ENCODE results near the gene GCN1. TPM values are rescaled to one million over a fixed set of nuclear protein-coding genes. Genes with fewer than 3 reads are reported as not detected.

The GCN1 gene
- polyA plus RNA-seq, 1 donor (not counting 4 experiments of a cell fraction or from before 2014, with no cell fraction given), result 34.1 TPM

- Histone ChIP-seq H3K9ac (ENCODE audit: control insufficient read depth, extremely low read depth, insufficient read depth, low read length) (no peak overlapping the region), H4K20me1 (ENCODE audit: control insufficient read depth, extremely low read depth, insufficient read depth, low read length) (peaks cover 33% of the 10 kb centered on the region), H2AFZ (ENCODE audit: control insufficient read depth, low read length) (no peak overlapping the region), H3K36me3 (ENCODE audit: control insufficient read depth in 2 of 2, extremely low read depth in 1 of 2, insufficient read depth in 2 of 2, low read length in 2 of 2) (peaks cover 26 to 43% of the 10 kb centered on the region in 2 experiments), H3K9me1 (ENCODE audit: control insufficient read depth, extremely low read depth, insufficient read depth, low read length) (peaks cover 2% of the 10 kb centered on the region), H3K27me3 (ENCODE audit: control insufficient read depth, extremely low read depth, insufficient read depth, low read length) (no peaks in the 10 kb centered on the region), H3K4me1 (ENCODE audit: control insufficient read depth, extremely low read depth, insufficient read depth, low read length) (peaks cover 26% of the 10 kb centered on the region), H3K9me3 (ENCODE audit: control insufficient read depth, low read depth, low read length) (no peaks in the 10 kb centered on the region), H3K79me2 (ENCODE audit: control insufficient read depth, insufficient read depth, low read length) (peaks cover 82% of the 10 kb centered on the region), H3K27ac (ENCODE audit: control insufficient read depth, insufficient read depth, low read length) (no peak overlapping the region), H3K4me2 (ENCODE audit: control insufficient read depth, extremely low read depth, insufficient read depth, low read depth, low read length) (no peak overlapping the region), H3K4me3 (ENCODE audit: control insufficient read depth in 2 of 3, extremely low read depth in 1 of 3, insufficient read depth in 2 of 3, low read depth in 1 of 3, low read length in 3 of 3) (no peak overlapping the region)
- no peak for TF ChIP-seq CTCF (optimal IDR thresholded peaks at IDR 0.05 in 1 of 3, IDR thresholded peaks at IDR 0.05 in 1 of 3, conservative IDR thresholded peaks at IDR 0.05 in 1 of 3; ENCODE audit: extremely low read depth in 1 of 3, insufficient read depth in 2 of 3, low read length in 3 of 3)
- TF ChIP-seq EZH2 (IDR thresholded peaks at IDR 0.05; ENCODE audit: low read length), result no peak
- dilution Hi-C loops (cut with MboI; ENCODE audit: extremely low pct_ligation_motif_present, low sequenced_read_pairs), result no loop called here
- DNase-seq (ENCODE audit: low read depth, low spot score) (no peak), FAIRE-seq (no peak)
Observed at GRCh38 chr12:120103371-120103770, 91.1 kb downstream of the GCN1 start.

GRCh38 chr12:120103044-120103338 lies 91.5 kb downstream of the GCN1 start:
- Histone ChIP-seq H4K20me1 (ENCODE audit: control insufficient read depth, extremely low read depth, insufficient read depth, low read length) (peaks cover 33% of the 10 kb centered on the region), H3K4me2 (ENCODE audit: control insufficient read depth, extremely low read depth, insufficient read depth, low read depth, low read length) (no peak overlapping the region), H3K4me1 (ENCODE audit: control insufficient read depth, extremely low read depth, insufficient read depth, low read length) (peaks cover 26% of the 10 kb centered on the region), H3K27ac (ENCODE audit: control insufficient read depth, insufficient read depth, low read length) (no peak overlapping the region), H3K79me2 (ENCODE audit: control insufficient read depth, insufficient read depth, low read length) (peaks cover 79% of the 10 kb centered on the region), H3K27me3 (ENCODE audit: control insufficient read depth, extremely low read depth, insufficient read depth, low read length) (no peaks in the 10 kb centered on the region), H3K9me1 (ENCODE audit: control insufficient read depth, extremely low read depth, insufficient read depth, low read length) (peaks cover 2% of the 10 kb centered on the region), H3K9ac (ENCODE audit: control insufficient read depth, extremely low read depth, insufficient read depth, low read length) (peak overlapping the region; percentile 22), H2AFZ (ENCODE audit: control insufficient read depth, low read length) (no peak overlapping the region), H3K9me3 (ENCODE audit: control insufficient read depth, low read depth, low read length) (no peaks in the 10 kb centered on the region), H3K36me3 (ENCODE audit: control insufficient read depth in 2 of 2, extremely low read depth in 1 of 2, insufficient read depth in 2 of 2, low read length in 2 of 2) (peaks cover 26 to 47% of the 10 kb centered on the region in 2 experiments), H3K4me3 (ENCODE audit: control insufficient read depth in 2 of 3, extremely low read depth in 1 of 3, insufficient read depth in 2 of 3, low read depth in 1 of 3, low read length in 3 of 3) (no peak overlapping the region)
- dilution Hi-C loops (cut with MboI; ENCODE audit: extremely low pct_ligation_motif_present, low sequenced_read_pairs), result no loop called here
- TF ChIP-seq CTCF (optimal IDR thresholded peaks at IDR 0.05 in 1 of 3, IDR thresholded peaks at IDR 0.05 in 1 of 3, conservative IDR thresholded peaks at IDR 0.05 in 1 of 3; ENCODE audit: extremely low read depth in 1 of 3, insufficient read depth in 2 of 3, low read length in 3 of 3), result no peak
- no peak for TF ChIP-seq EZH2 (IDR thresholded peaks at IDR 0.05; ENCODE audit: low read length)
- no peak for DNase-seq (ENCODE audit: low read depth, low spot score)
- no peak for FAIRE-seq
